ENCODE results near the gene VAMP4. TPM values are rescaled to one million over a fixed set of nuclear protein-coding genes. Genes with fewer than 3 reads are reported as not detected.
A peak's percentile ranks its signal among the peaks of the same experiment; 100 is the strongest.

Gene VAMP4
- total and polyA plus RNA-seq, 4 donors = 6.6 to 20.9 (median 10.6) TPM

GRCh38 chr1:171715813-171716251, 26.0 kb downstream of the VAMP4 start:
- Histone ChIP-seq H3K36me3 (ENCODE audit: control insufficient read depth in 4 of 4, insufficient read depth in 4 of 4, low read length in 4 of 4) (peaks cover 0 to 4% (median 2%) of the 10 kb centered on the region in 4 donors), H3K4me3 (no peak overlapping the region), H3K4me1 (ENCODE audit: control insufficient read depth in 5 of 5, insufficient read depth in 5 of 5, low read length in 5 of 5) (peaks cover 0 to 10% (median 0%) of the 10 kb centered on the region in 5 donors), H3K9ac (ENCODE audit: insufficient read depth in 1 of 2, low read length in 2 of 2) (no peak overlapping the region), H3K27me3 (ENCODE audit: control insufficient read depth in 3 of 3, insufficient read depth in 3 of 3, low read length in 2 of 3) (no peaks in the 10 kb centered on the region), H3K9me3 (ENCODE audit: control insufficient read depth in 4 of 4, insufficient read depth in 3 of 4, low read length in 3 of 4) (no peaks in the 10 kb centered on the region), H3K27ac (ENCODE audit: low read depth in 1 of 2, low read length in 1 of 2) (no peak overlapping the region)
- ATAC-seq (ENCODE audit: insufficient read depth, low FRiP score) (no peak), DNase-seq (peak in 2 of 3 donors; percentile 52 to 57)
- no peak for TF ChIP-seq CTCF (IDR thresholded peaks at IDR 0.05; ENCODE audit: control extremely low read depth, extremely low read depth)
- WGBS, 2 donors = 83 to 88% methylated on average over 3 of the region's 3 CpGs

DNA sequence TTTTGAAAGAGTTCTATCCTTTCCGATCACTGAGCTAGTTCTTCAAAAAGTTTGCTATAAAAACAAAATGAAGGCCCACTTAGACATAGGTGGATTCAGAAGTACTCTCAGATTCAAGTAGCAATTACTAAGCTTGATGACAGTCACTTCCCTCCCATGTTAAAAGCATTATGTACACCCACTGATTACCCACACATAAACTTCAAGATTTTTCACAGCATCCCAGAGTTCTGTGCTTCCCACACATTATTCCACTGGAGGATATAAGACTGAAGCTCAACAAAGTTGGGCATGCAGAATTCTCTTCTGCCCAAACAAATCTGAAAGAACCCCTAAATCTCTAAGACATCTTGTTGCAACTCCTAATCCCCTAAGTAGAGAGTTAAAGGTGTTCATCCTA, 29.5 kb downstream of the VAMP4 start:
- H3K27ac ChIP-seq (ENCODE audit: low read depth in 1 of 2, low read length in 1 of 2) = no peak overlapping the region
- 72 to 84% methylated on average over 1 of the region's 1 CpG for WGBS, 2 donors
- no peaks in the 10 kb centered on the region for H3K9me3 ChIP-seq (ENCODE audit: control insufficient read depth in 4 of 4, insufficient read depth in 3 of 4, low read length in 3 of 4)
- H3K9ac ChIP-seq (ENCODE audit: insufficient read depth in 1 of 2, low read length in 2 of 2) = no peak overlapping the region
- H3K27me3 ChIP-seq (ENCODE audit: control insufficient read depth in 3 of 3, insufficient read depth in 3 of 3, low read length in 2 of 3) = no peaks in the 10 kb centered on the region
- no peak for TF ChIP-seq CTCF (IDR thresholded peaks at IDR 0.05; ENCODE audit: control extremely low read depth, extremely low read depth)
- no peak overlapping the region for H3K4me3 ChIP-seq
- peaks cover 0 to 8% (median 5%) of the 10 kb centered on the region in 4 donors for H3K36me3 ChIP-seq (ENCODE audit: control insufficient read depth in 4 of 4, insufficient read depth in 4 of 4, low read length in 4 of 4)
- peaks cover 0 to 7% (median 0%) of the 10 kb centered on the region in 5 donors for H3K4me1 ChIP-seq (ENCODE audit: control insufficient read depth in 5 of 5, insufficient read depth in 5 of 5, low read length in 5 of 5)
- DNase-seq = no peak
- ATAC-seq (ENCODE audit: insufficient read depth, low FRiP score) = no peak

- 97 to 98% methylated on average over 4 of the region's 4 CpGs for WGBS, 2 donors
Measured at GRCh38 chr1:171711643-171712042, 30.2 kb downstream of the VAMP4 start.

More at GRCh38 chr1:171711643-171712042, 30.2 kb downstream of the VAMP4 start:
- Histone ChIP-seq H3K27ac (ENCODE audit: low read depth in 1 of 2, low read length in 1 of 2) (no peak overlapping the region), H3K36me3 (ENCODE audit: control insufficient read depth in 4 of 4, insufficient read depth in 4 of 4, low read length in 4 of 4) (peaks cover 0 to 6% (median 5%) of the 10 kb centered on the region in 4 donors), H3K4me3 (no peak overlapping the region), H3K4me1 (ENCODE audit: control insufficient read depth in 5 of 5, insufficient read depth in 5 of 5, low read length in 5 of 5) (peaks cover 0 to 3% (median 0%) of the 10 kb centered on the region in 5 donors), H3K9me3 (ENCODE audit: control insufficient read depth in 4 of 4, insufficient read depth in 3 of 4, low read length in 3 of 4) (no peaks in the 10 kb centered on the region), H3K27me3 (ENCODE audit: control insufficient read depth in 3 of 3, insufficient read depth in 3 of 3, low read length in 2 of 3) (no peaks in the 10 kb centered on the region), H3K9ac (ENCODE audit: insufficient read depth in 1 of 2, low read length in 2 of 2) (no peak overlapping the region)
- no peak for ATAC-seq (ENCODE audit: insufficient read depth, low FRiP score)
- no peak for DNase-seq
- no peak for TF ChIP-seq CTCF (IDR thresholded peaks at IDR 0.05; ENCODE audit: control extremely low read depth, extremely low read depth)
